ENCODE data around the gene SNPH. TPM values are rescaled to one million over a fixed set of nuclear protein-coding genes. Genes with fewer than 3 reads are reported as not detected.

The SNPH gene
- total RNA-seq, 4 donors from 2014 or later: 2.1 to 14.0 (median 4.5) TPM

GRCh38 chr20:1282966-1283365, 16.9 kb downstream of the SNPH start:
- intact Hi-C loops (cut with DNase I; ENCODE audit: low total_unique reads): no loop called here
- no peak overlapping the region for H3K4me3 ChIP-seq
- H3K36me3 ChIP-seq: no peaks in the 10 kb centered on the region
- H3K27ac ChIP-seq: no peak overlapping the region
- no peak for TF ChIP-seq POLR2A (IDR thresholded peaks at IDR 0.05)
- no peak for TF ChIP-seq CTCF (IDR thresholded peaks at IDR 0.05)
- no peak for DNase-seq
- no peaks in the 10 kb centered on the region for H3K9me3 ChIP-seq
- no peaks in the 10 kb centered on the region for H3K27me3 ChIP-seq
- no peaks in the 10 kb centered on the region for H3K4me1 ChIP-seq

- no peak overlapping the region for H3K27ac ChIP-seq
- TF ChIP-seq POLR2A (IDR thresholded peaks at IDR 0.05) (no peak), CTCF (IDR thresholded peaks at IDR 0.05) (no peak)
- no peaks in the 10 kb centered on the region for H3K9me3 ChIP-seq
- H3K4me1 ChIP-seq: no peaks in the 10 kb centered on the region
- no peak overlapping the region for H3K4me3 ChIP-seq
- no peaks in the 10 kb centered on the region for H3K36me3 ChIP-seq
- DNase-seq: no peak
- intact Hi-C loops (cut with DNase I; ENCODE audit: low total_unique reads): no loop called here
- no peaks in the 10 kb centered on the region for H3K27me3 ChIP-seq
These were observed 17.7 kb downstream of the SNPH start for GRCh38 chr20:1283522-1284510.

- no peak for DNase-seq
- TF ChIP-seq POLR2A (IDR thresholded peaks at IDR 0.05) (no peak), CTCF (IDR thresholded peaks at IDR 0.05) (no peak)
- intact Hi-C loops (cut with DNase I; ENCODE audit: low total_unique reads): no loop called here
- no peaks in the 10 kb centered on the region for H3K9me3 ChIP-seq
- no peaks in the 10 kb centered on the region for H3K36me3 ChIP-seq
- H3K4me3 ChIP-seq: no peak overlapping the region
- H3K4me1 ChIP-seq: no peaks in the 10 kb centered on the region
- H3K27me3 ChIP-seq: no peaks in the 10 kb centered on the region
- no peak overlapping the region for H3K27ac ChIP-seq
These were observed 20.4 kb downstream of the SNPH start for GRCh38 chr20:1286267-1287024.

- Histone ChIP-seq H3K9me3 (no peaks in the 10 kb centered on the region), H3K36me3 (no peaks in the 10 kb centered on the region), H3K4me3 (no peak overlapping the region), H3K4me1 (no peaks in the 10 kb centered on the region), H3K27me3 (no peaks in the 10 kb centered on the region), H3K27ac (no peak overlapping the region)
- TF ChIP-seq CTCF (IDR thresholded peaks at IDR 0.05) (no peak), POLR2A (IDR thresholded peaks at IDR 0.05) (no peak)
- no peak for DNase-seq
- intact Hi-C loops (cut with DNase I; ENCODE audit: low total_unique reads): no loop called here
These were observed 21.2 kb downstream of the SNPH start for GRCh38 chr20:1287306-1287705.
